Measurements from ENCODE around the gene CIART.
"Not testable (repeated sequence)": the region's sequence is repeated elsewhere in the genome, so short reads cannot be mapped to it uniquely, and the experiment has no call there.

Gene CIART

DNA sequence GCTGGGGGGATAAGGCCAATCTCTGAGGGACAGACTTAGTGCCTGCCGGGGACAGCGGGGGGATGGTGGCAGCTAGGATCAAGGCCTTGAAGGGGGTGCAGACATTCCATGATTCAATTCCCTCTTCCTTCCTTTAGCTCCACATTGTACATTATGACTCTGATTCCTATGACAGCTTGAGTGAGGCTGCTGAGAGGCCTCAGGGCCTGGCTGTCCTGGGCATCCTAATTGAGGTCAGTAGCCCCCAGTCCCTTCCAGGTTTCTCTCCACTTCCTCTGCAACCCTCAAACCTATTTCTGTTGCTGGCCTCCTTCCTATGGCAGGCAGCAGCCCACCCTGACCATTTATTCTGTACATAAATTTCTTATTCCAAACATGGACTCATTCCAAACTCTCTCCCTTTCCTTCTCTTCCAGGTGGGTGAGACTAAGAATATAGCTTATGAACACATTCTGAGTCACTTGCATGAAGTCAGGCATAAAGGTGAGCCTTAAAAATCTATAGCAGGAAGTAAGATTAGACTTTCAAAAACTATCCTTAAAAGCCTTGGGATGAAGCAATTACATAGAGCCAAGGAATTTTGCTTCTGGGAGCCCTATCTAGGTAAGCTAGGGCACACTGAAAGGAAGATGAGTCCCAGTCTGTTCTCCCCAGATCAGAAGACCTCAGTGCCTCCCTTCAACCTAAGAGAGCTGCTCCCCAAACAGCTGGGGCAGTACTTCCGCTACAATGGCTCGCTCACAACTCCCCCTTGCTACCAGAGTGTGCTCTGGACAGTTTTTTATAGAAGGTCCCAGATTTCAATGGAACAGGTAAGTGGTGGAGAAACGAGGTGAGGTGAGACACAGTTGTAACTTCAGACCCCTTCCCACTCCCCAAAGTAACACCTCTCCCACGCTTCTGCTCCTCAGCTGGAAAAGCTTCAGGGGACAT is 19.7 kb upstream of the CIART start:
- DNase-seq = no peak

GRCh38 chr1:150263549-150263948 is 18.8 kb upstream of the CIART start:
- no peak for DNase-seq

DNA sequence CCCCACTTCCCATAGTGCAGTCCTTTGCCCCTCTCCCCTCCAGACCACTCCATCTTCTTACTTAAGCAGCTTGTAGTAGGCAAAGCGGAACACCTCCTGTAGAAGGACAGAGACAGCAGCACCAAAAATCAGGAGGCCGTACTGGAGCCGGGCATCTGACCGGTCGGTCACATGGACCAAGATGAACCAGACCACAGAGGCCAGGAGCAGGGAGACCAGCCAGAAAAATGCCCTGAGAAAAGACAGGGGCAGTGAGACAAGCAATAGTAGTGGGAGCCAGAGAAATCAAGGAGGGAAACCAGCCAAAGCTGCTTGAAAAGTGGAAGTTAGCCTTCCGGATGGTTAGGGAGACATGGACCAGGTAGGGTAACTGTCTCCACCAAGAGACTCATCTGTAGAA is 14.5 kb upstream of the CIART start:
- no peak for DNase-seq

DNA sequence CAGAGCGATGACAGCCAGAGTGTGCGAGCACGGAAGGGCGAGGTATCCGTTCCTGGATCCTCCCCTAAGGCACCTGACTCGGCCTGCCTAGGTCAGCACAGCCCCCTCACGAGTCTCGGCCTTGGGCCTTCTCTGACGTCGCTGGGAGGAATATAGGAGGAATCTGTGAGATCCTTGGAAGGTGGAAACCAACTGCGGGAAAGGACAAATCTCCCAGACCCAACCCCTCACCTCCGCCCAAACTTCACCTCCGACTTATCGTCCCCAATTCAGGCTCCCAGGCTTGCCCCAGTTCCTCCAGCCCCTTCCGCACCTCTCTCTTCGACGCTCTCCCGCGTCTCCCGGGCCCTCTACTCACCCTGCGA is 14.0 kb upstream of the CIART start:
- DNase-seq = peak; percentile 35

GRCh38 chr1:150268705-150269403 is 13.5 kb upstream of the CIART start, which contains the start of gene APH1A:
TSS of gene APH1A (minus strand) at chr1:150269016. CDS start at chr1:150268810, 206 bp downstream.
- peak; percentile 96 for DNase-seq

DNA sequence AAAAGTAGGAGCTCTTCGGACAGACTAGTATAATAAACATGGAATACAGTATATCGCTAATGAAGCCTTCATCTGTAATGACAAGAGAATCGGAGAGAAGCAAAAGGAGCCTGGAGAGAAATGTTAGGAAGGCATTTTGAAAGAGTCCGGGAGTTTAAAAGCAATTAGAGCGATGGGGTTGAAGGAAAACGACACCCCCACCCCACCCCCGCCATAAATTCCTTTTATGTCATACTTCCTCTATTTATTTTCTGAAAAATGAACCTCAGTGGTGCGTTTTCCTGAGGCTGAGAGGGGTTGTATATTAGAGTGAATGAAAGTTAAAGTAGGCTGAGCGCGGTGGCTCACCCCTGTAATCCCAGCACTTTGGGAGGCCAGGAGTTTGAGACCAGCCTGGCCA is 12.9 kb upstream of the CIART start:
- no peak for DNase-seq

DNA sequence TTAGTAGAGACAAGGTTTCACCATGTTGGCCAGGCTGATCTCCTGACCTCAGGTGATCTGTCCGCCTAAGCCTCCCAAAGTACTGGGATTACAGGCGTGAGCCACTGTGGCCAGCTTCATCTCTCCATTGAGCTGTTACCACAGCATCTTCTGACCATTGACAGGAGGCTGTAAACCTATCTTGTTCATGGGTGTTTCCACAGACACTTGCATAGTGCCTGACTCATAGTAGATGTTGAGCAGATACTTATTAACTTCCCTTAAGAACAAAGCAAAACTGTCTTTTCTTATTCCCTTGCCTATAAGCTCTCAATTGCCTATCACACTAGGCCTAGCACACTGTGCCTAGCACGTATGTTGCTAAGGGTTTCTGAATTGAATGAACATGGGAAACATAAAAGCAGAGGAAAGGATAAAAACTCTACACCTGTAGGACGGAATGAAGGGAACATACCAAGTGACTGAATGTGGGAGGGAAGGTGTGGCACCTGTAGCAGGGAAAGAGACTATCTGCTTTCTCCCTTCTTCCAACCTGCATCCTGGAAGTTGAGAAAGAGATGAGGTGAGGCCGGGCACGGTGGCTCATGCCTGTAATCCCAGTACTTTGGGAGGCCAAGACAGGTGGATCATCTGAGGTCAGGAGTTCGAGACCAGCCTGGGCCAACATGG is 10.9 kb upstream of the CIART start:
- no peak for DNase-seq

GRCh38 chr1:150273311-150273710 is 9.0 kb upstream of the CIART start:
- no peak for DNase-seq

- no peak for DNase-seq
Observed at GRCh38 chr1:150280138-150280707, 2.1 kb upstream of the CIART start.

- peak; percentile 63 for DNase-seq
Observed at GRCh38 chr1:150281221-150281757, 1.1 kb upstream of the CIART start.

GRCh38 chr1:150282558-150282958 is 204 bp downstream of the CIART start:
- DNase-seq = no peak

- DNase-seq = no peak
Observed at GRCh38 chr1:150283260-150283659, 906 bp downstream of the CIART start.

DNA sequence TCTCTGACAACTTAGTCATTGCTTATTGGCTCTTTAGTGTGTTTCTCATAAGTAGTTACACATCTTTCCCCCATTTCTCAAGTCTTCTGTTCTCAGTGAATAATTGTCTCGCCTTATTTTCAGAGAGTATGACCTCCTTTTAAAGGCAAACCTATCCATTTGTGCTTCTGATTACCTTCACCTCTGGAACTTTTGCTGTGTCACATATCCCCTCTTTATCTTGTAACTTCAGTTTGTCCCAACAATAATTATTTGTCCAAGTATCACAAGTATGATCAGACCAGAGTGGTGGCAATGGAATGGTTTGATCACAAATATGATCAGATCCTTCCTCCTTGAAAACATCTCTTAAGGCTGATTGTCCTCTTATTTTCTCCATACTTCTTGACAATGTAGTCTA is 6.0 kb downstream of the CIART start:
- DNase-seq = no peak

DNA sequence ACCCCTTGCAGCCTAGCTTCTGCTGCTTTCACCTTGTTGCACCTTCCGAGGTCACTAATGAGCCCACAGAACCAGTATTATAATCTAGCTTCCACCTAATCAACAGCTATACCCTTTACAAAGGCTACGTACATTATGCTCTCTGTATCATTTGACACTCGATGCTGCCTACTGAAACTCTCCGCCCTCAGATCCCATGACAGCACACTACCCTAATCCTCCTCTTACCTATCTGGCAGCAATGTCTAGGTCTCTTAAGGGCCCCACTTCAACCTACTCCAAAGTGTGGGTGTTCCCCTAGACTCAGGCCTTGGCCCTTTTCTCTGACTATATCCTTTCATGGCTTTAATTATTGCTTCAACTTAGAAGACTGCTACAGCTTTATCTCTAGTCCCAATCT is 6.5 kb downstream of the CIART start:
- DNase-seq = no peak

DNA sequence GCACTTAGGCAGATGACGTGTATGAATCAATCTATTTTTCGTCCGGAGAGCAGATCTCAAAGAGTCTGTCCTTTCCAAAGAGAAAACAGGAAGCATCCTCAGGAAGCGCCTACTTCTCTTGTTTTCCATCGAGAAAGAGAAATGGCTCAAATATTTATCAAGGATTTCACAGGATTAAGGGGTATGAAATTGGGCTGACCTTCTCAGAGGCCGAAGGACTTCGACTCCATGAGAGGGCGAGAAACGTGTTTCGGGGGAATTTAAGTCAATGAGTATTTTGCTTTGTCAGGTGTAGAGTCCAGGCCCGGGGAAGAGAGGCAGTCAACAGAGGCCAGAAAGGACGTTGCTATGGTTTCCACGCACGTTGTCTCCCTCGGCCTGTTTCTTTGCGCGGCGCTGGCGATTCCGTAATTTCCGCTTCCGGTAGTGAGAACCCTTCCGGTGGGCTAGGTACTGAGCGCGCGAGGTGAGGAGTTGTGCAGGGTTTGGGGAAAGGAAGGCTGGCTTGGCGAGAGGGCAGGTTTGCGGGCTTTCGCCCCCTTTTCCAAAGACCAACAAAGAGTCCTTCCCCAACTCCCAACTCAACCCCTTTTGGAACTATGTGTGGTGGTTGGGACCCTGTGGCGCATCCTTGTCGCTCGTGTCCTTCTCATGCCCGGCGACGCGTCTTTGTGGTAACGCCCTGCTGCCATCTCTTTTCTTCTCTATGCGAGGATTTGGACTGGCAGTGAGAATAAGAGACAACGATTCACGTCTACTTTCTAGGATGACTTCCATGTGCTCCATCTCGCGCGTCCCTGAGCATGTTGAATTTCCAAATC is 11.3 kb downstream of the CIART start, which contains the start of gene MRPS21:
TSS of gene MRPS21 (plus strand) at position 429 of the 821 bp plus-strand sequence. CDS start 506 bp downstream, outside the sequence.
- peak; percentile 91 for DNase-seq

- no peak for DNase-seq
Observed at GRCh38 chr1:150295476-150295875, 13.1 kb downstream of the CIART start.

GRCh38 chr1:150299716-150300115 is 17.4 kb downstream of the CIART start:
- no peak for DNase-seq

- DNase-seq = no peak
Observed at GRCh38 chr1:150302338-150302737, 20.0 kb downstream of the CIART start.

DNA sequence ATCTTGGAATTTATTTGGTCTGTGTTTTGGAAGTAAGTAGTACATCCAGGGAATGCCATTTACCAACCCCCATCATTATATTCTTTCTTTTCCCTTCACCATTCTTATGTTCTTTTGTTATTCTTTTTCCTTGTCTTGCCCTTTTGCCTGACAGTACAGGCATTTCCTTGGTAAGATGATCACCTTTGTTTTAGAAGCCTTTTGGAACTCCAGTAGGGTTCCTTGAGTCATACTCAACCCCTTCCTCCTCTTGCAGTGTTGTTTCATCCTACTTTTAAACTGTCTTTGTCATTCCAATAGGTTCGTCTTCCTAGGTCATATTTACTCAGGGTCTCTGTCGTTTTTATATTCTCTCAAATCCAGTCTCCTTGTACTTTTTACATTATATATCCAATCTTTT is 20.5 kb downstream of the CIART start:
- DNase-seq = no peak

GRCh38 chr1:150308585-150308984 is 26.2 kb downstream of the CIART start:
- not testable (repeated sequence) for DNase-seq

- no peak for DNase-seq
Observed at GRCh38 chr1:150309758-150310508, 27.6 kb downstream of the CIART start.

Data from stimulated activated CD4-positive, alpha-beta T cell treated with anti-CD3 and anti-CD28 coated beads, Interleukin-4, amount 100 ng/mL, for 24 hours (primary cell).